Naive B cell (primary cell): ENCODE results near the gene JCAD. TPM values are rescaled to one million over a fixed set of nuclear protein-coding genes. Genes with fewer than 3 reads are reported as not detected.
A peak's percentile ranks its signal among the peaks of the same experiment; 100 is the strongest.

Experiments used
- ATAC-seq, 2 donors: fragments of 150-1000 bp; cut with Tn5 transposase; 2 replicates each; pipeline ENCODE4 v1.10.0; 2021; ENCODE audit warnings: low read depth in 2 of 2, mild to moderate bottlenecking in 2 of 2, moderate library complexity in 2 of 2
- DNase-seq: peaks from one replicate; pipeline ENCODE4 v3.0.0; 2022
- H3K27ac Mint-ChIP-seq, 6 donors: one replicate each; pipeline ENCODE4 v1.8.0; 2020 to 2022; ENCODE audit warnings: mild to moderate bottlenecking in 6 of 6, mixed read lengths in 6 of 6, moderate library complexity in 5 of 6, inconsistent platforms in 2 of 6
- H3K27me3 Mint-ChIP-seq, 3 donors: one replicate each; pipeline ENCODE4 v1.8.0; 2021 to 2022; ENCODE audit warnings: mixed read lengths in 3 of 3, mild to moderate bottlenecking in 1 of 3
- H3K36me3 Mint-ChIP-seq, 2 donors: one replicate each; pipeline ENCODE4 v1.8.0; 2020 to 2022; ENCODE audit warnings: mixed read lengths in 2 of 2, inconsistent platforms in 1 of 2, mild to moderate bottlenecking in 1 of 2
- H3K4me1 Mint-ChIP-seq, 3 donors: one replicate each; pipeline ENCODE4 v1.8.0; 2020 to 2022; ENCODE audit warnings: mixed read lengths in 3 of 3, inconsistent platforms in 1 of 3, mild to moderate bottlenecking in 1 of 3, moderate library complexity in 1 of 3
- H3K4me3 Mint-ChIP-seq, 8 donors: one replicate each; pipeline ENCODE4 v1.8.0; 2020 to 2022; ENCODE audit warnings: mild to moderate bottlenecking in 8 of 8, mixed read lengths in 8 of 8, moderate library complexity in 8 of 8, inconsistent platforms in 2 of 8
- H3K9me3 Mint-ChIP-seq, 7 donors: one replicate each; pipeline ENCODE4 v1.8.0; 2020 to 2022; ENCODE audit warnings: mixed read lengths in 7 of 7, mild to moderate bottlenecking in 5 of 7, inconsistent platforms in 2 of 7, moderate library complexity in 1 of 7
- polyA plus RNA-seq, 6 donors: library from polyadenylated mRNA; unstranded; fragments of 300-500 nt; fragmentation: Illumina TruSeq; gene quantifications; one replicate each; pipeline ENCODE4 v1.2.3, GENCODE V29; 2021; ENCODE audit warnings: low read depth in 6 of 6

The JCAD gene
- polyA plus RNA-seq, 6 donors from 2014 or later: 0.07 to 1.6 TPM; not detected in 4

GRCh38 chr10:30048768-30049517 lies 10.4 kb downstream of the JCAD start:
- H3K9me3 Mint-ChIP-seq: no peaks in the 10 kb centered on the region
- peak overlapping the region in 2 of 8 donors; percentile 30 to 31 for H3K4me3 Mint-ChIP-seq
- no peak overlapping the region for H3K27ac Mint-ChIP-seq
- peaks cover 9 to 12% (median 11%) of the 10 kb centered on the region in 3 donors for H3K4me1 Mint-ChIP-seq
- ATAC-seq (no peak), DNase-seq (no peak)
- peaks cover 28 to 58% (median 47%) of the 10 kb centered on the region in 3 donors for H3K27me3 Mint-ChIP-seq
- H3K36me3 Mint-ChIP-seq: no peaks in the 10 kb centered on the region

GRCh38 chr10:30047924-30048531 lies 11.4 kb downstream of the JCAD start:
- no peak overlapping the region for H3K4me3 Mint-ChIP-seq
- peak overlapping the region in 1 of 6 donors; percentile 25 for H3K27ac Mint-ChIP-seq
- no peak for DNase-seq
- peaks cover 28 to 58% (median 47%) of the 10 kb centered on the region in 3 donors for H3K27me3 Mint-ChIP-seq
- H3K4me1 Mint-ChIP-seq: peaks cover 9 to 12% (median 11%) of the 10 kb centered on the region in 3 donors
- no peaks in the 10 kb centered on the region for H3K9me3 Mint-ChIP-seq
- no peaks in the 10 kb centered on the region for H3K36me3 Mint-ChIP-seq
- no peak for ATAC-seq

GRCh38 chr10:30047430-30047829 lies 12.0 kb downstream of the JCAD start:
- Mint-ChIP-seq H3K27ac (no peak overlapping the region), H3K9me3 (no peaks in the 10 kb centered on the region), H3K4me1 (peaks cover 9 to 12% (median 11%) of the 10 kb centered on the region in 3 donors), H3K4me3 (peak overlapping the region in 1 of 8 donors; percentile 7), H3K36me3 (no peaks in the 10 kb centered on the region), H3K27me3 (peaks cover 28 to 58% (median 46%) of the 10 kb centered on the region in 3 donors)
- no peak for ATAC-seq
- no peak for DNase-seq

- DNase-seq (no peak), ATAC-seq (no peak)
- no peaks in the 10 kb centered on the region for H3K36me3 Mint-ChIP-seq
- no peak overlapping the region for H3K27ac Mint-ChIP-seq
- peaks cover 28 to 58% (median 38%) of the 10 kb centered on the region in 3 donors for H3K27me3 Mint-ChIP-seq
- H3K4me3 Mint-ChIP-seq: no peak overlapping the region
- no peaks in the 10 kb centered on the region for H3K9me3 Mint-ChIP-seq
- peaks cover 9 to 16% (median 15%) of the 10 kb centered on the region in 3 donors for H3K4me1 Mint-ChIP-seq
Observed at GRCh38 chr10:30046476-30046875, 12.9 kb downstream of the JCAD start.

GRCh38 chr10:30045961-30046360 lies 13.4 kb downstream of the JCAD start:
- peaks cover 9 to 17% (median 16%) of the 10 kb centered on the region in 3 donors for H3K4me1 Mint-ChIP-seq
- no peak overlapping the region for H3K27ac Mint-ChIP-seq
- DNase-seq (no peak), ATAC-seq (no peak)
- peaks cover 32 to 55% (median 34%) of the 10 kb centered on the region in 3 donors for H3K27me3 Mint-ChIP-seq
- H3K9me3 Mint-ChIP-seq: no peaks in the 10 kb centered on the region
- no peaks in the 10 kb centered on the region for H3K36me3 Mint-ChIP-seq
- no peak overlapping the region for H3K4me3 Mint-ChIP-seq

- peaks cover 15 to 38% (median 17%) of the 10 kb centered on the region in 3 donors for H3K27me3 Mint-ChIP-seq
- H3K36me3 Mint-ChIP-seq: no peaks in the 10 kb centered on the region
- no peak overlapping the region for H3K4me3 Mint-ChIP-seq
- H3K27ac Mint-ChIP-seq: peak overlapping the region in 2 of 6 donors; percentile 51 to 64
- peaks cover under 1 to 9% (median 8%) of the 10 kb centered on the region in 3 donors for H3K4me1 Mint-ChIP-seq
- ATAC-seq (no peak), DNase-seq (no peak)
- H3K9me3 Mint-ChIP-seq: no peaks in the 10 kb centered on the region
Observed at GRCh38 chr10:30043476-30044270, 15.7 kb downstream of the JCAD start.

- Mint-ChIP-seq H3K27me3 (peaks cover 10 to 38% (median 13%) of the 10 kb centered on the region in 3 donors), H3K27ac (peak overlapping the region in 2 of 6 donors; percentile 51 to 54), H3K9me3 (peaks cover 0 to 1% (median 0%) of the 10 kb centered on the region in 7 donors), H3K36me3 (no peaks in the 10 kb centered on the region), H3K4me1 (peaks cover 0 to 10% (median 4%) of the 10 kb centered on the region in 3 donors), H3K4me3 (no peak overlapping the region)
- no peak for DNase-seq
- no peak for ATAC-seq
Observed at GRCh38 chr10:30042820-30043219, 16.6 kb downstream of the JCAD start.

- H3K27ac Mint-ChIP-seq: no peak overlapping the region
- H3K4me1 Mint-ChIP-seq: peaks cover 0 to 10% (median 4%) of the 10 kb centered on the region in 3 donors
- no peak overlapping the region for H3K4me3 Mint-ChIP-seq
- H3K36me3 Mint-ChIP-seq: no peaks in the 10 kb centered on the region
- DNase-seq (no peak), ATAC-seq (no peak)
- peaks cover 18 to 40% (median 20%) of the 10 kb centered on the region in 3 donors for H3K27me3 Mint-ChIP-seq
- H3K9me3 Mint-ChIP-seq: peaks cover 0 to 1% (median 0%) of the 10 kb centered on the region in 7 donors
Observed at GRCh38 chr10:30041196-30042105, 17.9 kb downstream of the JCAD start.

- no peak overlapping the region for H3K27ac Mint-ChIP-seq
- DNase-seq (no peak), ATAC-seq (no peak)
- peaks cover 0 to 10% (median 4%) of the 10 kb centered on the region in 3 donors for H3K4me1 Mint-ChIP-seq
- no peaks in the 10 kb centered on the region for H3K36me3 Mint-ChIP-seq
- H3K27me3 Mint-ChIP-seq: peaks cover 14 to 35% (median 16%) of the 10 kb centered on the region in 3 donors
- no peak overlapping the region for H3K4me3 Mint-ChIP-seq
- H3K9me3 Mint-ChIP-seq: peaks cover 0 to 1% (median 0%) of the 10 kb centered on the region in 7 donors
Observed at GRCh38 chr10:30040597-30040996, 18.8 kb downstream of the JCAD start.

GRCh38 chr10:30039988-30040387 lies 19.4 kb downstream of the JCAD start:
- Mint-ChIP-seq H3K9me3 (peaks cover 0 to 1% (median 0%) of the 10 kb centered on the region in 7 donors), H3K4me1 (peaks cover 0 to 10% (median 4%) of the 10 kb centered on the region in 3 donors), H3K27ac (no peak overlapping the region), H3K27me3 (peaks cover 14 to 33% (median 16%) of the 10 kb centered on the region in 3 donors), H3K36me3 (no peaks in the 10 kb centered on the region), H3K4me3 (no peak overlapping the region)
- no peak for DNase-seq
- no peak for ATAC-seq

GRCh38 chr10:30039567-30039966 lies 19.8 kb downstream of the JCAD start:
- DNase-seq (no peak), ATAC-seq (no peak)
- Mint-ChIP-seq H3K36me3 (no peaks in the 10 kb centered on the region), H3K4me3 (no peak overlapping the region), H3K27me3 (peaks cover 14 to 30% (median 16%) of the 10 kb centered on the region in 3 donors), H3K4me1 (peaks cover 0 to 10% (median 4%) of the 10 kb centered on the region in 3 donors), H3K9me3 (peaks cover 0 to 1% (median 0%) of the 10 kb centered on the region in 7 donors), H3K27ac (no peak overlapping the region)

- H3K27ac Mint-ChIP-seq: no peak overlapping the region
- H3K4me1 Mint-ChIP-seq: peaks cover 0 to 10% (median 4%) of the 10 kb centered on the region in 3 donors
- peaks cover 0 to 1% (median 0%) of the 10 kb centered on the region in 7 donors for H3K9me3 Mint-ChIP-seq
- H3K36me3 Mint-ChIP-seq: no peaks in the 10 kb centered on the region
- ATAC-seq (no peak), DNase-seq (no peak)
- peaks cover 14 to 30% (median 16%) of the 10 kb centered on the region in 3 donors for H3K27me3 Mint-ChIP-seq
- no peak overlapping the region for H3K4me3 Mint-ChIP-seq
Observed at GRCh38 chr10:30038781-30039536, 20.4 kb downstream of the JCAD start.
